DMS153 (cell line): ENCODE measurements around the gene MGAT4A.
"Not testable (repeated sequence)": the region's sequence is repeated elsewhere in the genome, so short reads cannot be mapped to it uniquely, and the experiment has no call there.

Experiments used
- DNase-seq: peaks from one replicate; lab custom pipeline; 2025; lab: John Stamatoyannopoulos, UW

Gene MGAT4A

DNA sequence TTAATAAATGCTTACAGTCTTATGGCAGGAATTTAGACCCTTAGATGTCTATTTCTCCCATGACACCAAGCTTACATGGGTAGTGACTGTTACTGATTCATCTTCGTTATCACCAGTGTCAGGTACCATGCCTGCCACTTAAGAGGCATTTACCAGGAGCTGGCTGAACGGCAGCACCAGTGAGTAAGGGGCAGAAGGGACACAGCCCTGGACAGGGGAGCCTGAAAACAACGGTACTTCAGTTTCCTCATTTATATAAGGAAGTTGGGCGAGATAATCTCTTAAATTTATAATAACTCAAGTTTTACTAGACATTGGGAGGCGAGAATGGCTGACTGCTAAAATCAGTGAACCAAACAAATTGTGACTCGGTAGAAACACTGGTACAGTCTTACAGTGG is 123.8 kb downstream of the MGAT4A start:
- no peak for DNase-seq

DNA sequence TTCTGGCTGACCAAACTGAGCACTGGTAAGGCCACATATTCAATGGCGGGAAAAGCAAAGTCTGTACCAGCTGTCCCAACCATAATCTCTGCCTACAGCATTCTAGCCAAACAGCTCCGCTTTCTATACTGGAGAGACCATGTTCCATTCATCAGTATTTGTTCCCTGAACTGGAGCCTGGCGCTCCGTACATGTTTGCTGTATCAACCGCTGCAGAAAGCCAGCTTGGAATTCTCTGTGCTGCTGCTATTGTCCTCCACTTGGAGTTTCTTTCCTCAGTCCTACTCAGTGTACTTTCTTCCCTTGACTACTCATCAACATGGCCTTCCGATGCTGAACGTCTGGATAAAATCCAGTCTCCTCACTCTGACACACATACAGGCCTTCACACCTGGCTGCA is 124.5 kb downstream of the MGAT4A start:
- DNase-seq = no peak

- no peak for DNase-seq
Measured at GRCh38 chr2:98605076-98605475, 125.9 kb downstream of the MGAT4A start.

- no peak for DNase-seq
Measured at GRCh38 chr2:98604547-98604946, 126.4 kb downstream of the MGAT4A start.

DNA sequence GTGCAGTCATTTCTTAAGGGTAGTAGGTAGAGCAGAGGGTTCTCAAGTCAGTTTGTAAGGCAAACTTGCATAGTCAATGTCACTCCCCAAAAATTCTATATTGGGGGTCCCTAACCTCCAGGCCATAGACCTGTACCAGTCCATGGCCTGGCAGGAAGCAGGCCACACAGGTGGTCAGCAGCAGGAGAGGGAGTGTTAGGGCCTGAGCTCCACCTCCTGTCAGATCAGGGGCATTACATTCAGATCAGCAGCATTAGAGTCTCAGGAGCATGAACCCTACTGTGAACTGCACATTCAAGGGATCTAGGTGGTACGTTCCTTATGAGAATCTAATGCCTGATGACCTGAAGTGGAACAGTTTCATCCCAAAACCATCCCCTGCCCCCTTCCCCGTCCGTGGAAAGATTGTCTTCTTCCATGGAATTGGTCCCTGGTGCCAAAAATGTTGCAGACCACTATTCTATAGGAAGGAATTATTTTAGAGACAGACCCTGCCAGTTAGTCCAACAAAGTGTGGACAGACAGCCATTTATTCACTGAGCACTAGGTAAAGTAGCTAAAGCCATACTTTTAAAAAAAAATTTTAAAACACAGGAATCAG is 129.3 kb downstream of the MGAT4A start:
- no peak for DNase-seq

GRCh38 chr2:98598781-98599428 is 132.0 kb downstream of the MGAT4A start:
- no peak for DNase-seq

DNA sequence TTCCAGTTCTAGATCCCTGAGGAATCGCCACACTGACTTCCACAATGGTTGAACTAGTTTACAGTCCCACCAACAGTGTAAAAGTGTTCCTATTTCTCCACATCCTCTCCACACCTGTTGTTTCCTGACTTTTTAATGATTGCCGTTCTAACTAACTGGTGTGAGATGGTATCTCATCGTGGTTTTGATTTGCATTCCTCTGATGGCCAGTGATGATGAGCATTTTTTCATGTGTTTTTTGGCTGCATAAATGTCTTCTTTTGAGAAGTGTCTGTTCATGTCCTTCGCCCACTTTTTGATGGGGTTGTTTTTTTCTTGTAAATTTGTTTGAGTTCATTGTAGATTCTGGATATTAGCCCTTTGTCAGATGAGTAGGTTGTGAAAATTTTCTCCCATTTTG is 136.3 kb downstream of the MGAT4A start:
- not testable (repeated sequence) for DNase-seq

DNA sequence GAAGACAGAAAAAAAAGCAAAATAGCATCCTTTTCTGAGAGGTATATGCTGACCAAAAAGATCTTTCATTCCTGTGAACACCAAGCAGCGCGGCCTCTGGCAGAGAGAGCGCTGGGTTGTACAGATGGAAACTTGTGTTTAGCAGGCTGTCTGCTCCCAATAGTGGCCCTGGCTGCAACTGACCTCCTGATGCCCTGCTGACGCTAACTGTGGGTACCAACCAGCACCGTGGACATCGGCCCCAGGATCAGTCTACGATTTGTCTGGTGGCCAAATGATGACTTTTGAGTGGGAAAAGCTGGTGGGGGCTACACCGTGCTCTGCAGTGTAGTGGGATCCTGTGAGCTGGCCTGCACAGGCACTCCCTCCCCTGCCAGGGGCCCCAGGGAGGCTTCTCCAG is 138.4 kb downstream of the MGAT4A start:
- no peak for DNase-seq

DNA sequence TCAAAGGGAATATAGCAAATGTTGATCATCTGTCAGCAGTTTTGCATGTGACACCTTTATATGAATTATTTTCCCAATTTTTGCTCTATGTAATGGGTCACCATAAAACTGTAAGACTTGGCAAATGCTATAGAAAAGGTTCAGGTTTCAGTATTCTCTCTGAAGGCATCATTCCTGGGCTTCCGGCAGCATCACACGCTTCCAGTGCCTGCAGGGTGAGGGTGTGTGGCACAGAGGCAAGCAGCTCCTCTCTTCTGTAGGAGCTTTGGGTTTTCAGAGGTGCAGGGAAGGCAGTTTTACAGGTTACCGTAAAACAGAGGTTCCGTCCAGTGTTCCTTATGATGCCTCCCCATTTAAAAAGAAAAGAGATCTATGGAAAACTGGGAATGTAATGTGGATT is 141.4 kb downstream of the MGAT4A start:
- DNase-seq = no peak

DNA sequence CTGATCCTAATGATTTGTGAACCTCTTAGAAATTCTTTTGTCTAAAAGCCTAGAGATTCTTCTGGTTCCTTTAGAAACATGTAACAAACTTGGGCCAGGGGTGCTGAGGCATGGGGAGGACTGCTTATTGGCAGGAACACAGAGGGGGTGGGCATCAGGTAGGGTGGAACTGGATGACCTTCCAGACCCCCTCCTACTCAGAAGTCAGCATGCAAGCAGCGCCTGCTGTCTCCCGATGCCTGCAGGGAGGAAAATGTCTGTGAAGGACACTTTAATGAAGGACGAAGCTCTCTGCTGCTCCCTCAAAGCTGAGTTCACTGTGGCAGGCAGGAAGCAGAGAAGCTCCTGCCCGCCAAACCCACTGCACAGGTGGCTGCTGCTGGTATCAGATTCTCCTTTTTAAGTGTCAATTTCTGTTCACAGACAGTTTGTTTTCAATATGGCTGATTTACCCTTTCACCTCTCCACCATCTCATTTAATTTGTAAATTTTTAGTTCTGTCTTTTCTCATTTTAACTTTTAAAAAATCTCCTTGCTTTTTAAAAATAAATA is 142.0 kb downstream of the MGAT4A start:
- DNase-seq = no peak

- DNase-seq = no peak
Measured at GRCh38 chr2:98586551-98587140, 144.3 kb downstream of the MGAT4A start.

- DNase-seq = no peak
Measured at GRCh38 chr2:98585386-98585785, 145.5 kb downstream of the MGAT4A start.

- DNase-seq = no peak
Measured at GRCh38 chr2:98583816-98584618, 146.9 kb downstream of the MGAT4A start.

GRCh38 chr2:98583276-98583675 is 147.7 kb downstream of the MGAT4A start:
- no peak for DNase-seq

DNA sequence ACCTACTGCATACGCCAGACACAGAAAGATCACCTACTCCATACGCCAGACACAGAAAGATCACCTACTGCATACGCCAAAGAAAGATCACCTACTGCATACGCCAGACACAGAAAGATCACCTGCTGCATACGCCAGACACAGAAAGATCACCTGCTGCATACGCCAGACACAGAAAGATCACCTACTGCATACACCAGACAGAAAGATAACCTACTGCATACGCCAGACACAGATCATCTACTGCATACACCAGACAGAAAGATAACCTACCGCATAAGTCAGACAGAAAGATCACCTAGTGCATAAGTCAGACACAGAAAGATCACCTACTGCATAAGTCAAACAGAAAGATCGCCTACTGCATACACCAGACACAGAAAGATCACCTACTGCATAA is 148.4 kb downstream of the MGAT4A start:
- DNase-seq = no peak

- no peak for DNase-seq
Measured at GRCh38 chr2:98580656-98581284, 150.2 kb downstream of the MGAT4A start.

DNA sequence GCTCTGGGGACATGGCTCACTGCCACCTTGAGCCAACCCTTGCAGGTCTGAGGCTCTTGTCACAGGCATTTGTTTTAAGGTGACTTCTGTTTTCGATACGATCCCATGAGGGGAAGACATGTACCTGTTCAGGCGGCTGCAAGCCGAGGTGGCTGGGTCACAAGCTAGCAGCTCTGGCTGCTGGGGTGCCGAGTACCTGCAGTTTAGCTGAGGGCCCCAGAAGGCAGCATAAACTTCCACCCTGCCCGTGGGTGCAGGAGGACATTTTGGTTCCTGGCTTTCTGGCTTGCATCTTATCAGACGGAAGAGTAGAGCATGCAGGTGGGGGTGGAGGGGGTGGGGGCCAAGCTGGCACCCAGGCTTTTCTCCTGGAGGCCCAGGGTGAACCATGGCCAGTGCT is 151.0 kb downstream of the MGAT4A start:
- DNase-seq = no peak

GRCh38 chr2:98578231-98578630 is 152.7 kb downstream of the MGAT4A start:
- DNase-seq = no peak

DNA sequence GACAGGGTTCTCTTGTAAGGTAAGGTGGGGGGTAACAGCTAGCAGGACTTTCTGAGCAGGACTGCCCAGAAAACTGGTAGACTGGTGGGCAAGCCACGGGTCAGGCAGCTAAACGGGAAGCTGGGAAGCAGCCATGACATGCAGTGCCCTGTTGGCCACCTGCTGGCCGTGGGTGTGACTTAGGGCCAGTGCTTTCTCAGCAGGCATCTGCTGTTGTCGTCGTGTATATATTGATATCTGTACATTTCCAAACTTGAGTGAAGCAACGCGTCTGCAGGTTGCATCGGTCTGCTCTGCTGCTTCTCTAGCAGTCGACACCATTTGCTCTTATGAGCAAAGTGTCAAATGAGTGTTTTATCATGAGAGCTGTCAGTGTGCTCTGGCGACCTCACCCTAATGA is 153.6 kb downstream of the MGAT4A start:
- DNase-seq = no peak

DNA sequence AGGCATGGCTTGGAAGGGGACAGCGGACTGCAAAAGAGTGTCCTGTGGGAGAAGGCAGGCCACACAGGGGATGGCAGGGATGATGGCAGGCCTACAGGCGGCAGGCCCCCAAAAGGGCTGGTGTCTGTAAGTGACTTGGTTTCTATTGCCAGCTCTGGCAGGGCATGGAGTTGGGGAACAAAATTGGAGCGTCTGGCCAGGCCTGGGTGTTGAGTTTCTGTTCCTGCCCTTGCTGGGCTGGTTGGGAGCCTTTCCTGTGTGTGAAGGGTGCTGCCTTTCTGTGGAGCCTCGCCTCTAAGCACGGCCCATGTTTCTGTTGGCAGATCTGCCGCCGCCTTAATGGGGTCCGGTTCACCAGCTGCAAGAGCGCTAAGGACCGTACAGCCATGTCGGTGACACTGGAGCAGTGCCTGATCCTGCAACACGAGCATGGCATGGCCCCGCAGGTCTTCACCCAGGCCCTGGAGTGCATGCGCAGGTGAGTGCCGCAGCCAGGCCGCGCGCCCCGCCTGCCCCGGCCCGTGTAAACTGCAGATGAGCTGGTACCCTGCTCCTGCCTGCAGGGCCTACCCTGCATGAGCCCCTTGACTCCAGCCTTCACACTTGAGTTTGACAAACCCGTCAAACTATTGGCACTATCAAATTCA is 154.1 kb downstream of the MGAT4A start:
- no peak for DNase-seq

GRCh38 chr2:98573426-98573825 is 157.5 kb downstream of the MGAT4A start:
- DNase-seq = no peak

- DNase-seq = no peak
Measured at GRCh38 chr2:98572676-98573075, 158.3 kb downstream of the MGAT4A start.
